Measurements from ENCODE around the gene PLEKHM2.

Gene PLEKHM2

DNA sequence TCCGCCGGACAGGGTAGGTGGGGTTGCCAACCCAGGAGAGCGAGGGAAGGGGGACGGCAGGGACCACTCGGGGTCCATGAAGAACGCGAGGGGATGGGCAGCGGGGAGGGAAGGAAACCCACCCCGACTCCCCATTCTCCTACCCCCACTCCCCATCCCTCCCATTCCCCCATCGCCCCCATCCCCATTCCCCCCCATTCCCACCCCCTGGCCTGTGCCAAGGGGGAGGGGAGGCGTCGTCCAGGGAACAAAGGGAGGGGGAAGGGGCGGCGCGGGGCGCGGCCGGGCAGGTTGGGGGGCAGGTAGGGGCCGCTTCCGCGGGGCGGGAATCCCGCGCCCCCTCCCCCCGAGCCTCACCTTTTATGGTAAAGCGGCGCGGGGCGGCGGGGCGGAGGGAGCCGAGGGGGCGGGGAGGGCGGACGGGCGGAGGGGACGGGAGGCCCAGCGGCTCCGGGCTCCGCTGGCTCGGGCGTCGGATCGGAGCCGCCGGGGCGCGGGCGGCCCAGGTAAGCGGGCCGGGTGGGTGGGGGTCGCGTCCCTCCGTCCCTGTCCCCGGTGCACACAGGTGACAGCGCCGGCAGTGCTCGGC, 74.3 kb downstream of the PLEKHM2 start, which contains the start of gene FBLIM1:
FBLIM1 (plus strand) TSS at position 453 of the 589 bp plus-strand sequence. CDS start 6,189 bp downstream, outside the sequence.
- peak; percentile 73 for DNase-seq (ENCODE audit: low read depth, low spot score)

DNA sequence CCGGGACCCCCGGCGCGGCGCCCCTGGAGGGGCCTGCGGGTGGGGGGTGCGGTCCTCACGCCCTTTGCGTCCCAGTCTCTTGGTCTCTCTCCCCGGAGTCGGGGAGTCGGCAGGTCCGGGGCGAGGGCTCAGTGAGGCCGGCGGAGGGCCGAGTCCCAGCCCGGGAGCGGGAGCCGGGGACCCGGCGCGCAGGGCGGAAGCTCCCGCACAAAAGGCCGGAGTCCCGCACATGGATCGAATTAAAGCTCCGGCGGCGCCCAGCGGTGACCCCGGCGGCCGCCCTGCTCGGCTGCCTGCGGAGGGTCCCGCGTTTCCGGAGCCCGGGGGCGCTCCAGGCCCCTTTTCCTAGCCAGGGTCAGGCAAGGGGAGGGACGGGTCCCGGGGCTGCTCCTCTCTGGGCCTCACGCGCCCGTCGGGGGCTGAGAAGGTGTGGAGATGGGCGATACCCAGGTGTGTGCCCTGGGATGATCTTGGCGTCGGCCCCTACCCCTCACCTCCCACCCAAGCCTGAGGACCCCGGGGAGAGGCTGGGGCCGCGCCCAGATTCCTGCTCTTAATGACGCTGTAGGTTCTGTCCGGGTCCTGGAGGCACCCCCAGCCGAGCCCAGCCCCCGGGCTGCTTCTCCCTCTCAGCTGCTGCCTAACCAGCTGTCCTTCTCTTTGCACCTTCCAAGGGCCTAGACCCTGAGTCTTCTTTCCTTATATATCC, 75.0 kb downstream of the PLEKHM2 start:
- DNase-seq (ENCODE audit: low read depth, low spot score), result peak; percentile 55

DNA sequence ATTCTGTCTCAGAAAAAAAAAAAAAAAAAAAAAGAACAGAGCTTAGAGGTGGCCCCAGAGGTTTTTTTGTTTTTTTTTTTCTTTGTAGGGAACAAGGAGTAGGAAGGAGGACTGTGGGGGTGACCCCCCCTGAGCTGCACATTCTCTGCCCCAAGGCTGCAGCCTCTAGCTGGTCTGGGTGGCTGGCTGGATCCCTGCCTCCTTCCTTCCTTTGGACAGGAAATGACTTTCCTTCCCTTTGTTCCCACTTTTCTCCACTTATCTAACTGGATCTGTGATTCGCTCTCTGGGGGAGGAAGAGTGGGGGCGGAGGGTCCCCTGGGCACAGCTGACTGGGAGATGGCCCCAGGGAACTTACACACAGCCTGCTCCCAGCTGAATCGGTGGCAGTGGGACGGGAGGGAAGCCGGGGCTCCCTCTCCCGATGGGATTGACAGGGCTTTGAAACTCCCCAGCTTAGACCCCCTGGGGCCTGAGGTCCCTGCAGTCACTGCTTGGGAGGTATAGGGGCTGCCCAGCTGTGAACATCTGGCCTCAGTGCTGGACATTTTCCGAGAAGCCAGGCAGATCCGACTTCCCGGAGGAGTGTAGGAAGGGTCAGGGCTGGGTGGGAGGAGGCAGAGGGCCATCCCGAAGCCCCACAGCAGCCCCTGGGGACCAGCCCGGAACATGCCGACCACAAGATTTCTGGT, 76.5 kb downstream of the PLEKHM2 start:
- DNase-seq (ENCODE audit: low read depth, low spot score), result peak; percentile 66

DNA sequence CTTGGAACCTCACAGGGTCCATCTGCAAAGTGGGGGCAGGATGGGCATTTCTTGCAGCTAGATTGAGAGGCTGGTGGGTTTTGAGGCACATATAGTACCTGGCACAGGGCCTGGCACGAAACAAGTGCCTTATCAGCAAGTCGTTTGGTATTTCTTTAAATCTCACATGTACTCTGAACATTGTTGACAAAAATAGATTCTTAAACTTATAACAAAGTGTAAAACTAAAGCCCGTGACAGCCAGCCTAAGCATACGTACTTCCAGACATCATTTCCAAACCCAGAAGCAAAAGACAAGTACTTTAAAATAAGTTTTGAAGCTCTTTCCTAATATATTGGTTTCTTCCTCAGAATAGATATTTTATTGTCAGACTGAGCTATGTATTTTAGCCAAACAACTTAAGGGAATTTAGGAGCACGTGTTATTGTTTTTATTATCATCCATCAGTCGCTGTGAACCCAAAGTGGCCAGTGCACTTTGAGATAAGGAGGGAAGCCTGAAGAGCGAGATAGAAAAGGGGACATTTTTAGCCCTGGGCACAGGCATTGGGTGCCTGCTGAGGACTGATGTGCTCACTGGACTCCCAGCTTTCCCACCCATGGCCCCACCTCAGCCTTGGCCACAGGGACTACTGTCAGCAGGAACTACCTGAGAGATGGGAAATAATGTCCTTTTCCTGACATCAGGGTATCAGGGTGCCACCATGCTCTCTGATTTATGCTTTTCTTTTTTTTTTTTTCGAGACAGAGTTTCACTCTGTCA, 77.4 kb downstream of the PLEKHM2 start:
- no peak for DNase-seq (ENCODE audit: low read depth, low spot score)

DNA sequence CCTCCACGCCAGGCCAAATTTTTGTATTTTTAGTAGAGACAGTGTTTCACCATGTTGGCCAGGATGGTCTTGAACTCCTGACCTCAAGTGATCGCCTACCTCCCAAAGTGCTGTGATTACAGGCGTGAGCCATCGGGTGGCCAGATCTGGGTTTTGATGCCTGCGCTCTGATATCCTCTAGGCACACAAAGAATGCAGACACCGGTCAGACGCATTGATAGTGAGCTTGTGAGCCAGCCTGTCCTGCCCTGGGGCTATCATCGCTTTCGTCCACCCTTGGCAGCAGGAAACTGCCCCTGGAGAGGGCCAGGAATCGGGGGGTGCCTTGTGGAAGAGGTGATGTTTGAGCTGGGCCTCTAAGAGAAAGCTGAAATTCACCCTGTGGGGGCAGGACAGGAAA, 78.4 kb downstream of the PLEKHM2 start:
- no peak for DNase-seq (ENCODE audit: low read depth, low spot score)

DNA sequence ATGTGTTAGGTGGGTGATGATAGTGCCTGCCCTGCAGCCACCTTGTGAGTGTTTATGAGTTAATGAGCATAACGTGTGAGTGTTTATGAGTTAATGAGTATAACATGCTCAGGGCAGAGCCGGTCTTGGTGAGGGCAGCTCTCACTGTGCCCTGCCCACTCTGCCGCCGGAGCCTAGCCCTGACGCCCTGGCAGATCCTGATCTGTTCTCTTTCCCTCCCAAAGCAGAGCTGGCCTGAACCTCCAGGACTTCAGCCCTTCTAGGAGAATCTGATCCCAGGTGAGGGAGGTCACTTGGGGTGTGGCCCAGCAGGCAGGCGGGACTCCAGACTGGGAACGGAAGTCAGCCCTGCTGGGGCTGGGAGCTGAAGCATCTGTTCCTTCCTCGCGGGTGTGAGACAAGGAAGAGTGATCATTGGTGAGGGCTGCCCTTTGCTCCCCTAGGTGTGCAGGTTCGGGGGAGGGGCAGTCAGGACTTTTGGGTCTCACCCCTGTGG, 80.2 kb downstream of the PLEKHM2 start:
- DNase-seq (ENCODE audit: low read depth, low spot score), result no peak

DNA sequence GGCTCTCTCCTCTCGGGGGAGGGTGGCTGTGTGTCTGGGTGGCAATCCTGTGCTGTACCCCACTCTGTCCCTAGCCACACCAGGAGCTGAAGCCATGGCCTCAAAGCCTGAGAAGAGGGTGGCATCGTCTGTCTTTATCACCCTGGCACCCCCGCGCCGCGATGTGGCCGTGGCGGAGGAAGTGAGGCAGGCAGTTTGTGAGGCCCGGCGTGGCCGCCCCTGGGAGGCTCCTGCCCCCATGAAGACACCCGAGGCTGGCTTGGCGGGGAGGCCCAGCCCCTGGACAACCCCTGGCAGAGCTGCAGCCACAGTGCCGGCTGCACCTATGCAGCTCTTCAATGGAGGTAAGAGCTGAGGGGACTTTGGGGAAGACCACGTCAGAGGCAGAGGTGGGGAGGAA, 80.8 kb downstream of the PLEKHM2 start:
- DNase-seq (ENCODE audit: low read depth, low spot score), result no peak

DNA sequence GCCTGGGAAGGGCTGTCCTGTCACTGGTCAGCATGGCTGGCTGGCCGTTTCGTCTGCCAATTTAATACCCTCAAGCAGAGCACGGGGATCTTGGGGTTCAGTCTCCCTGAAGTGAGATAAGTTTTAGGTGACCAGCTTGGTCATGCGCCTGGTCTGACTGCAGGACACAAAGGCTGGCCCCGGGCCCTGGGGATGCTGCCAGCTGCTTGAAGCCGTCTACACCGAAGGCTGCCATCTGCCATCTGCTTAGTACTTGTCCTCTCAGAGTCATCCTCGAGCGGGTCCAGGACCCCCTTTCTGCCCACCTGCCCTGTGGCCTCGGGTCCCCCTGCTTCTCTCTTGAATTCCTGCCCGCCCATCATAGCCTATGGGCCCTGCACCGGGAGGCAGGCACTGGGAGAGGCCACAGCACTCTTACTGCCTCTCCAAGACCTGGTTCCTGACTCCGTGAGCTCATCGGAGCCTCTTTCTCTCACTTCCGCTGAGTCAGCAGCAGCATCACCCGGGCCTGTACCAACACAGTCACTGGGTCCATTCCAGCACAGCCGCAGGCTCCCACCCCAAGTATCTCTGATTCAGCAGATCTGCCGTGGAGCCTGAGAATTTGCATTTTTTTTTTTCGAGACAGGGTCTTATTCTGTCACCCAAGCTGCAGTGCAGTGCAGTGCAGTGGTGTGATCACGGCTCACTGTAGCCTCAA, 81.5 kb downstream of the PLEKHM2 start:
- DNase-seq (ENCODE audit: low read depth, low spot score), result peak; percentile 92

DNA sequence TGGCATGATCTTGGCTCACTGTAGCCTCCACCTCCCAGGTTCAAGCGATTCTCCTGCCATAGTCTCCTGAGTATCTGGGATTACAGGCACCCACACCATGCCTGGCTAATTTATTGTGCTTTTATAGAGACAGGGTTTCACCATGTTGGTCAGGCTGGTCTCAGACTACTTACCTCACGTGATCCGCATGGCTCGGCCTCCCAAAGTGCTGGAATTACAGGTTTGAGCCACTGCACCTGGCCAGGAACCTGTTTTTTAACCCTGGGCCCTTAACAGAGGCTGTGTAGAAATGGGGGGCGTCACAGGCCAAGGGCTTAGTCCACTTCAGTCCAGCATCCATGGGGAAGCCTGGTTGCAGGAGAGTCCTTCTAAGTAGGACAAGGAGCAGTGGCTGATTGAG, 83.8 kb downstream of the PLEKHM2 start:
- DNase-seq (ENCODE audit: low read depth, low spot score), result no peak

- DNase-seq (ENCODE audit: low read depth, low spot score), result no peak
Measured at GRCh38 chr1:15768388-15768787, 84.3 kb downstream of the PLEKHM2 start.

GRCh38 chr1:15770313-15770962, 86.3 kb downstream of the PLEKHM2 start:
- no peak for DNase-seq (ENCODE audit: low read depth, low spot score)

DNA sequence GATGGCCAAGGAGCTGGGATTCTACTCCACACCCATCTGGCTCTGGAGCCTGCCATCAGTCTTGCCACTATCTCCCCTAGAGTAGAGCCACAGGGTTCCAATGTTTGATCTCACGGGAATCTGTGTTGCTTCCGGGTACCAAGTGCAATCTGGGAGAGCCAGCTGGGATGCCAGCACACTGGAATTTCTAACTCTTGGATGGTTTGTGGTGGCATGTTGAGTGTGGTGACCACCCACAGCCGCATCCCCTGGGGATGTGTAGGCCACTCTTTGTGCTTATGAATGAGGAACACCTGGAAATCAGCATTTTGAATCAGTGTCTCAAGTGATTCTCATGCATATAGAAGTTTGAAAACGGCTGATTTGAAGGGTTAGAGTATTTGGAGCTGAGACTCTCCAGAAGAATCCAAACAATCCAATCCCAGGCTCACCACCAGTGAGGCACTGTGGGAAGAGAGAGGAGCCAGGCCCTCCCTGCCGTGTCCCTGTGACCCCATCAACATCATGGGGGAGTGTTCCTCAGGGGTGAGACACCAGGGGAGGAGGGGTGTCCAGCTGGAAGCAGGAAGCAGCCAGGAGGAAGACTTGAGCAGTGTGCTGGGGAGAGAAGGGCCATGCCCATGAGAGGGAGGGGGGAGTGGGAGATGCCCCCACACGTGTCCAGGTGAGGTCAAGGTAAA, 87.9 kb downstream of the PLEKHM2 start:
- DNase-seq (ENCODE audit: low read depth, low spot score), result no peak

DNA sequence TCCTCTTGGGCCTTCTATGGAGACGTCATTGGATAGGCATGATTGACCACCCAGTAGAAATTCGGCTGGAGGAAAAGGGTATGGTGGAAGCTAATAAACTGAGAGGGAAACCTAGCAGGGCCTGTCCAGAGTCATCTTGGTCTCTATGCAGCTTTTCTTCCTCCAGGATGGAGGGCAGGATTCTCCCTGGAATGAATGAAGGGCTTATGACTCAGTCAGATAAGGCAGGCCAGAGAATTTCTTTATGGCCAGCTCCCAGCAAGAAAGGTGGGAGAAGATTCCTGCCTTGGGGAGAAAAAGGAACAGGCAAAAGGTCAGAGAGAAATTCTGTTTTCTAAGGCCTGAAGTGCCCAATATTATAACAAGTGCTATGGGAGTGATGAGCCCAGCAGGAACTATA, 91.6 kb downstream of the PLEKHM2 start:
- DNase-seq (ENCODE audit: low read depth, low spot score), result no peak

- no peak for DNase-seq (ENCODE audit: low read depth, low spot score)
Measured at GRCh38 chr1:15777909-15778707, 94.0 kb downstream of the PLEKHM2 start.
